Measurements from ENCODE around the gene UBR3. TPM values are rescaled to one million over a fixed set of nuclear protein-coding genes. Genes with fewer than 3 reads are reported as not detected.

UBR3 gene
- polyA plus RNA-seq, 1 donor: 24.0 TPM

- Histone ChIP-seq H3K27ac (ENCODE audit: low read length) (no peak overlapping the region), H3K4me1 (ENCODE audit: control insufficient read depth, insufficient read depth, low read length) (no peaks in the 10 kb centered on the region), H3K9me3 (ENCODE audit: control insufficient read depth, low read depth, low read length) (peaks cover 13% of the 10 kb centered on the region), H3K27me3 (ENCODE audit: control insufficient read depth, insufficient read depth, low read length) (no peaks in the 10 kb centered on the region), H3K36me3 (ENCODE audit: control insufficient read depth, insufficient read depth, low read length) (peaks cover 14% of the 10 kb centered on the region), H3K4me3 (ENCODE audit: low read length) (no peak overlapping the region)
- no CpG with 5 or more reads among the region's 2 CpGs for whole genome bisulfite sequencing (ENCODE audit: insufficient coverage, low lambda C conversion rate)
- DNase-seq: no peak
Observed at GRCh38 chr2:169994752-169995151, 167.5 kb downstream of the UBR3 start.

- Histone ChIP-seq H3K4me3 (ENCODE audit: low read length) (no peak overlapping the region), H3K27me3 (ENCODE audit: control insufficient read depth, insufficient read depth, low read length) (no peaks in the 10 kb centered on the region), H3K4me1 (ENCODE audit: control insufficient read depth, insufficient read depth, low read length) (peaks cover 4% of the 10 kb centered on the region), H3K36me3 (ENCODE audit: control insufficient read depth, insufficient read depth, low read length) (peaks cover 16% of the 10 kb centered on the region), H3K9me3 (ENCODE audit: control insufficient read depth, low read depth, low read length) (peaks cover 9% of the 10 kb centered on the region), H3K27ac (ENCODE audit: low read length) (no peak overlapping the region)
- no peak for DNase-seq
- no CpG with 5 or more reads among the region's 9 CpGs for WGBS (ENCODE audit: insufficient coverage, low lambda C conversion rate)
Observed at GRCh38 chr2:169997140-169997887, 170.1 kb downstream of the UBR3 start.

- DNase-seq: no peak
- Histone ChIP-seq H3K36me3 (ENCODE audit: control insufficient read depth, insufficient read depth, low read length) (peaks cover 16% of the 10 kb centered on the region), H3K9me3 (ENCODE audit: control insufficient read depth, low read depth, low read length) (peaks cover 9% of the 10 kb centered on the region), H3K4me3 (ENCODE audit: low read length) (no peak overlapping the region), H3K4me1 (ENCODE audit: control insufficient read depth, insufficient read depth, low read length) (peaks cover 11% of the 10 kb centered on the region), H3K27ac (ENCODE audit: low read length) (no peak overlapping the region), H3K27me3 (ENCODE audit: control insufficient read depth, insufficient read depth, low read length) (no peaks in the 10 kb centered on the region)
- 83% methylated on average over 4 of the region's 4 CpGs for WGBS (ENCODE audit: insufficient coverage, low lambda C conversion rate)
Observed at GRCh38 chr2:169999054-169999453, 171.8 kb downstream of the UBR3 start.

- Histone ChIP-seq H3K4me1 (ENCODE audit: control insufficient read depth, insufficient read depth, low read length) (peaks cover 11% of the 10 kb centered on the region), H3K36me3 (ENCODE audit: control insufficient read depth, insufficient read depth, low read length) (peaks cover 17% of the 10 kb centered on the region), H3K4me3 (ENCODE audit: low read length) (no peak overlapping the region), H3K27me3 (ENCODE audit: control insufficient read depth, insufficient read depth, low read length) (no peaks in the 10 kb centered on the region), H3K27ac (ENCODE audit: low read length) (peak overlapping the region; percentile 4), H3K9me3 (ENCODE audit: control insufficient read depth, low read depth, low read length) (peaks cover 7% of the 10 kb centered on the region)
- DNase-seq: peak in 1 of 2 donors; percentile 68
- 0% methylated on average over 1 of the region's 1 CpG for WGBS (ENCODE audit: insufficient coverage, low lambda C conversion rate)
Observed at GRCh38 chr2:170002096-170002495, 174.8 kb downstream of the UBR3 start.

GRCh38 chr2:170005702-170006101 is 178.4 kb downstream of the UBR3 start:
- Histone ChIP-seq H3K27me3 (ENCODE audit: control insufficient read depth, insufficient read depth, low read length) (no peaks in the 10 kb centered on the region), H3K4me3 (ENCODE audit: low read length) (no peak overlapping the region), H3K36me3 (ENCODE audit: control insufficient read depth, insufficient read depth, low read length) (peaks cover 18% of the 10 kb centered on the region), H3K27ac (ENCODE audit: low read length) (no peak overlapping the region), H3K4me1 (ENCODE audit: control insufficient read depth, insufficient read depth, low read length) (peaks cover 11% of the 10 kb centered on the region), H3K9me3 (ENCODE audit: control insufficient read depth, low read depth, low read length) (no peaks in the 10 kb centered on the region)
- 50% methylated on average over 1 of the region's 1 CpG for WGBS (ENCODE audit: insufficient coverage, low lambda C conversion rate)
- no peak for DNase-seq

- H3K27me3 ChIP-seq (ENCODE audit: control insufficient read depth, insufficient read depth, low read length): no peaks in the 10 kb centered on the region
- no peaks in the 10 kb centered on the region for H3K9me3 ChIP-seq (ENCODE audit: control insufficient read depth, low read depth, low read length)
- H3K27ac ChIP-seq (ENCODE audit: low read length): no peak overlapping the region
- 100% methylated on average over 4 of the region's 8 CpGs for WGBS (ENCODE audit: insufficient coverage, low lambda C conversion rate)
- peak in 1 of 2 donors; percentile 9 for DNase-seq
- no peak overlapping the region for H3K4me3 ChIP-seq (ENCODE audit: low read length)
- H3K4me1 ChIP-seq (ENCODE audit: control insufficient read depth, insufficient read depth, low read length): peaks cover 11% of the 10 kb centered on the region
- peaks cover 16% of the 10 kb centered on the region for H3K36me3 ChIP-seq (ENCODE audit: control insufficient read depth, insufficient read depth, low read length)
Observed at GRCh38 chr2:170006587-170007325, 179.5 kb downstream of the UBR3 start.

- no peak overlapping the region for H3K27ac ChIP-seq (ENCODE audit: low read length)
- no peak overlapping the region for H3K4me3 ChIP-seq (ENCODE audit: low read length)
- H3K36me3 ChIP-seq (ENCODE audit: control insufficient read depth, insufficient read depth, low read length): peaks cover 16% of the 10 kb centered on the region
- H3K27me3 ChIP-seq (ENCODE audit: control insufficient read depth, insufficient read depth, low read length): no peaks in the 10 kb centered on the region
- no peaks in the 10 kb centered on the region for H3K9me3 ChIP-seq (ENCODE audit: control insufficient read depth, low read depth, low read length)
- WGBS (ENCODE audit: insufficient coverage, low lambda C conversion rate): 84% methylated on average over 3 of the region's 3 CpGs
- DNase-seq: no peak
- no peaks in the 10 kb centered on the region for H3K4me1 ChIP-seq (ENCODE audit: control insufficient read depth, insufficient read depth, low read length)
Observed at GRCh38 chr2:170009209-170009608, 182.0 kb downstream of the UBR3 start.

GRCh38 chr2:170012773-170013172 is 185.5 kb downstream of the UBR3 start:
- DNase-seq: no peak
- H3K9me3 ChIP-seq (ENCODE audit: control insufficient read depth, low read depth, low read length): no peaks in the 10 kb centered on the region
- H3K27ac ChIP-seq (ENCODE audit: low read length): no peak overlapping the region
- H3K36me3 ChIP-seq (ENCODE audit: control insufficient read depth, insufficient read depth, low read length): peaks cover 2% of the 10 kb centered on the region
- H3K4me1 ChIP-seq (ENCODE audit: control insufficient read depth, insufficient read depth, low read length): no peaks in the 10 kb centered on the region
- H3K27me3 ChIP-seq (ENCODE audit: control insufficient read depth, insufficient read depth, low read length): no peaks in the 10 kb centered on the region
- WGBS (ENCODE audit: insufficient coverage, low lambda C conversion rate): 88% methylated on average over 2 of the region's 4 CpGs
- no peak overlapping the region for H3K4me3 ChIP-seq (ENCODE audit: low read length)

- DNase-seq: no peak
Observed at GRCh38 chr2:170013802-170014551, 186.7 kb downstream of the UBR3 start.

GRCh38 chr2:170014769-170015168 is 187.5 kb downstream of the UBR3 start:
- no CpG with 5 or more reads among the region's 1 CpG for WGBS (ENCODE audit: insufficient coverage, low lambda C conversion rate)
- Histone ChIP-seq H3K4me1 (ENCODE audit: control insufficient read depth, insufficient read depth, low read length) (no peaks in the 10 kb centered on the region), H3K36me3 (ENCODE audit: control insufficient read depth, insufficient read depth, low read length) (no peaks in the 10 kb centered on the region), H3K27ac (ENCODE audit: low read length) (no peak overlapping the region), H3K4me3 (ENCODE audit: low read length) (no peak overlapping the region), H3K27me3 (ENCODE audit: control insufficient read depth, insufficient read depth, low read length) (no peaks in the 10 kb centered on the region), H3K9me3 (ENCODE audit: control insufficient read depth, low read depth, low read length) (no peaks in the 10 kb centered on the region)
- DNase-seq: no peak

More at GRCh38 chr2:170013802-170014551, 186.7 kb downstream of the UBR3 start:
- Histone ChIP-seq H3K4me3 (ENCODE audit: low read length) (no peak overlapping the region), H3K27me3 (ENCODE audit: control insufficient read depth, insufficient read depth, low read length) (no peaks in the 10 kb centered on the region), H3K9me3 (ENCODE audit: control insufficient read depth, low read depth, low read length) (no peaks in the 10 kb centered on the region), H3K4me1 (ENCODE audit: control insufficient read depth, insufficient read depth, low read length) (no peaks in the 10 kb centered on the region), H3K27ac (ENCODE audit: low read length) (no peak overlapping the region), H3K36me3 (ENCODE audit: control insufficient read depth, insufficient read depth, low read length) (peaks cover 2% of the 10 kb centered on the region)
- WGBS (ENCODE audit: insufficient coverage, low lambda C conversion rate): 21% methylated on average over 2 of the region's 5 CpGs
